Measurements from ENCODE around the gene HS3ST4.

Gene HS3ST4

GRCh38 chr16:25691519-25692091 is at the start of gene HS3ST4:
TSS of gene HS3ST4 (plus strand) at chr16:25691959.
- DNase-seq = no peak

- DNase-seq = no peak
Measured at GRCh38 chr16:25643633-25644032, 48.1 kb upstream of the HS3ST4 start.

GRCh38 chr16:25656639-25657038 is 35.1 kb upstream of the HS3ST4 start:
- DNase-seq = no peak

- DNase-seq = no peak
Measured at GRCh38 chr16:25676820-25677219, 14.9 kb upstream of the HS3ST4 start.

GRCh38 chr16:25679511-25679910 is 12.2 kb upstream of the HS3ST4 start:
- no peak for DNase-seq

- DNase-seq = no peak
Measured at GRCh38 chr16:25689137-25689836, 2.5 kb upstream of the HS3ST4 start.

GRCh38 chr16:25690552-25691143 is 1.1 kb upstream of the HS3ST4 start:
- no peak for DNase-seq

GRCh38 chr16:25692351-25692741 is 587 bp downstream of the HS3ST4 start:
- DNase-seq = no peak

- DNase-seq = no peak
Measured at GRCh38 chr16:25692742-25693508, 1.2 kb downstream of the HS3ST4 start.

GRCh38 chr16:25693631-25694030 is 1.9 kb downstream of the HS3ST4 start:
- no peak for DNase-seq

- DNase-seq = no peak
Measured at GRCh38 chr16:25699069-25699468, 7.3 kb downstream of the HS3ST4 start.

- no peak for DNase-seq
Measured at GRCh38 chr16:25700547-25700946, 8.8 kb downstream of the HS3ST4 start.

GRCh38 chr16:25707553-25707952 is 15.8 kb downstream of the HS3ST4 start:
- DNase-seq = no peak

GRCh38 chr16:25707982-25708583 is 16.3 kb downstream of the HS3ST4 start:
- DNase-seq = no peak

- no peak for DNase-seq
Measured at GRCh38 chr16:25709213-25709612, 17.5 kb downstream of the HS3ST4 start.

GRCh38 chr16:25713785-25714570 is 22.2 kb downstream of the HS3ST4 start:
- no peak for DNase-seq

GRCh38 chr16:25716186-25716585 is 24.4 kb downstream of the HS3ST4 start:
- DNase-seq = no peak

GRCh38 chr16:25721439-25721838 is 29.7 kb downstream of the HS3ST4 start:
- no peak for DNase-seq

GRCh38 chr16:25726430-25727098 is 34.8 kb downstream of the HS3ST4 start:
- DNase-seq = no peak

GRCh38 chr16:25729188-25729915 is 37.6 kb downstream of the HS3ST4 start:
- no peak for DNase-seq

- no peak for DNase-seq
Measured at GRCh38 chr16:25730396-25730795, 38.6 kb downstream of the HS3ST4 start.
